T-helper 2 cell treated with Interferon-gamma antibody and Interleukin-4, amounts not matched to agents 100 ng/mL and 5 ng/mL, for 36 hours (primary cell): ENCODE data around the gene GIPC3. TPM values are rescaled to one million over a fixed set of nuclear protein-coding genes. Genes with fewer than 3 reads are reported as not detected.

Source experiments
- intact Hi-C: fragments of 100-400 bp; cut with micrococcal nuclease; formaldehyde crosslinking; loops from one replicate; pipeline ENCODE4 v1.15.1; 2023
- total RNA-seq: library from RNA; stranded (reverse); gene quantifications from 2 replicates; pipeline ENCODE4 v1.2.3, GENCODE V29; 2022

GIPC3 gene
- total RNA-seq = 0.41 and 0.48 TPM in 2 replicates

GRCh38 chr19:3585301-3586126 lies at the start of gene GIPC3:
Gene GIPC3, plus strand, starts transcription at chr19:3585478. Its CDS starts 120 bp downstream, at chr19:3585598.
- intact Hi-C loops = no loop called here

GRCh38 chr19:3535563-3535965 lies 49.7 kb upstream of the GIPC3 start:
- intact Hi-C loops = no loop called here

GRCh38 chr19:3535981-3536380 lies 49.3 kb upstream of the GIPC3 start:
- intact Hi-C loops = no loop called here

- intact Hi-C loops = no loop called here
Observed at GRCh38 chr19:3536429-3537100, 48.7 kb upstream of the GIPC3 start.

GRCh38 chr19:3537101-3537437 lies 48.2 kb upstream of the GIPC3 start:
- intact Hi-C loops = no loop called here

GRCh38 chr19:3537438-3538240 lies 47.6 kb upstream of the GIPC3 start:
- intact Hi-C loops = no loop called here

GRCh38 chr19:3538258-3538929 lies 46.9 kb upstream of the GIPC3 start:
- intact Hi-C loops = no loop called here

- intact Hi-C loops = no loop called here
Observed at GRCh38 chr19:3538965-3539755, 46.1 kb upstream of the GIPC3 start, which contains the start of gene TEKTIP1. Gene TEKTIP1, plus strand, starts transcription at chr19:3539174. Its CDS starts 4 bp downstream, at chr19:3539178.

GRCh38 chr19:3539756-3540118 lies 45.5 kb upstream of the GIPC3 start:
- intact Hi-C loops = no loop called here

GRCh38 chr19:3543150-3544057 lies 41.9 kb upstream of the GIPC3 start:
- intact Hi-C loops = no loop called here

- intact Hi-C loops = no loop called here
Observed at GRCh38 chr19:3544058-3544376, 41.3 kb upstream of the GIPC3 start.

GRCh38 chr19:3544742-3545668 lies 40.3 kb upstream of the GIPC3 start:
- intact Hi-C loops = loop anchor here (1.0 kb wide), 1 partner anchor 60 kb away; no protein-coding TSS in a partner anchor

- intact Hi-C loops = loop anchor here (1.0 kb wide), 1 partner anchor 60 kb away; no protein-coding TSS in a partner anchor
Observed at GRCh38 chr19:3545669-3546034, 39.6 kb upstream of the GIPC3 start.

- intact Hi-C loops = no loop called here
Observed at GRCh38 chr19:3546119-3546518, 39.2 kb upstream of the GIPC3 start.

GRCh38 chr19:3547301-3547731 lies 38.0 kb upstream of the GIPC3 start:
- intact Hi-C loops = no loop called here

- intact Hi-C loops = no loop called here
Observed at GRCh38 chr19:3547767-3548282, 37.5 kb upstream of the GIPC3 start.

GRCh38 chr19:3548606-3549005 lies 36.7 kb upstream of the GIPC3 start:
- intact Hi-C loops = no loop called here

- intact Hi-C loops = no loop called here
Observed at GRCh38 chr19:3549816-3550215, 35.5 kb upstream of the GIPC3 start.
